ENCODE results near the gene CYSLTR2. TPM values are rescaled to one million over a fixed set of nuclear protein-coding genes. Genes with fewer than 3 reads are reported as not detected.

CYSLTR2 gene
- polyA plus RNA-seq = 1 to 10 TPM in 2 of 4 donors, under 1 TPM in 1, not detected in 1; 0.27 to 1.6 (median 1.4) TPM
- long read RNA-seq, donor 1 = 0 reads
- long read RNA-seq, donor 2, full-length matches to known transcripts = 3 of 3 reads
- long read RNA-seq, donor 2, partial matches to known transcripts = 0 of 3 reads
- long read RNA-seq, donor 2, other reads (novel, unspliced or antisense) = 0 of 3 reads
- long read RNA-seq, donor 3, full-length matches to known transcripts = 3 of 3 reads
- long read RNA-seq, donor 3, partial matches to known transcripts = 0 of 3 reads
- long read RNA-seq, donor 3, other reads (novel, unspliced or antisense) = 0 of 3 reads
- long read RNA-seq, donor 4 = 0 reads
- long read RNA-seq, donor 5 = 0 reads
- long read RNA-seq, donor 6, full-length matches to known transcripts = 3 of 3 reads
- long read RNA-seq, donor 6, partial matches to known transcripts = 0 of 3 reads
- long read RNA-seq, donor 6, other reads (novel, unspliced or antisense) = 0 of 3 reads
- long read RNA-seq, donor 7 = 0 reads
- long read RNA-seq, donor 8 = 0 reads
- long read RNA-seq, donor 9, full-length matches to known transcripts = 2 of 2 reads
- long read RNA-seq, donor 9, partial matches to known transcripts = 0 of 2 reads
- long read RNA-seq, donor 9, other reads (novel, unspliced or antisense) = 0 of 2 reads
- long read RNA-seq, donor 10, full-length matches to known transcripts = 2 of 2 reads
- long read RNA-seq, donor 10, partial matches to known transcripts = 0 of 2 reads
- long read RNA-seq, donor 10, other reads (novel, unspliced or antisense) = 0 of 2 reads

GRCh38 chr13:48653472-48653939 lies at the start of gene CYSLTR2:
Gene CYSLTR2 (plus strand): TSS chr13:48653929. CDS start chr13:48706818, 52,889 bp downstream.
- Histone ChIP-seq H3K27ac (ENCODE audit: low read depth in 1 of 3, low read length in 2 of 3) (peak within 1 kb of the TSS in 2 of 3 donors; percentile 5 to 82), H3K4me1 (ENCODE audit: control insufficient read depth in 3 of 3, insufficient read depth in 2 of 3, low read depth in 1 of 3, low read length in 2 of 3) (peaks cover 0 to 21% (median 3%) of the 10 kb centered on the region in 3 donors), H3K4me3 (ENCODE audit: low read depth in 1 of 3, low read length in 3 of 3) (no peak within 1 kb of the TSS), H3K27me3 (ENCODE audit: control insufficient read depth in 3 of 3, insufficient read depth in 3 of 3, low read length in 3 of 3) (no peaks in the 10 kb centered on the region), H3K9me3 (ENCODE audit: control insufficient read depth in 2 of 2, insufficient read depth in 1 of 2, low read depth in 1 of 2, low read length in 1 of 2) (no peaks in the 10 kb centered on the region), H3K36me3 (ENCODE audit: control insufficient read depth in 3 of 3, insufficient read depth in 2 of 3, low read depth in 1 of 3, low read length in 3 of 3) (no peaks in the 10 kb centered on the region)
- WGBS, 3 donors = 17 to 63% (median 58%) methylated on average over 1 of the region's 1 CpG
- peak; percentile 18 to 60 for DNase-seq
- no peak for FAIRE-seq

GRCh38 chr13:48615049-48615448 lies 38.7 kb upstream of the CYSLTR2 start:
- H3K27ac ChIP-seq (ENCODE audit: low read depth in 1 of 3, low read length in 2 of 3) = no peak overlapping the region
- no peaks in the 10 kb centered on the region for H3K4me1 ChIP-seq (ENCODE audit: control insufficient read depth in 3 of 3, insufficient read depth in 2 of 3, low read depth in 1 of 3, low read length in 2 of 3)
- FAIRE-seq (no peak), DNase-seq (no peak)
- H3K27me3 ChIP-seq (ENCODE audit: control insufficient read depth in 3 of 3, insufficient read depth in 3 of 3, low read length in 3 of 3) = no peaks in the 10 kb centered on the region
- peaks cover 0 to 26% of the 10 kb centered on the region in 2 donors for H3K9me3 ChIP-seq (ENCODE audit: control insufficient read depth in 2 of 2, insufficient read depth in 1 of 2, low read depth in 1 of 2, low read length in 1 of 2)
- H3K4me3 ChIP-seq (ENCODE audit: low read depth in 1 of 3, low read length in 3 of 3) = no peak overlapping the region
- H3K36me3 ChIP-seq (ENCODE audit: control insufficient read depth in 3 of 3, insufficient read depth in 2 of 3, low read depth in 1 of 3, low read length in 3 of 3) = no peaks in the 10 kb centered on the region
- WGBS, 3 donors = 71 to 83% (median 80%) methylated on average over 2 of the region's 2 CpGs

GRCh38 chr13:48618937-48619336 lies 34.8 kb upstream of the CYSLTR2 start:
- no peak overlapping the region for H3K27ac ChIP-seq (ENCODE audit: low read depth in 1 of 3, low read length in 2 of 3)
- peaks cover 0 to 45% of the 10 kb centered on the region in 2 donors for H3K9me3 ChIP-seq (ENCODE audit: control insufficient read depth in 2 of 2, insufficient read depth in 1 of 2, low read depth in 1 of 2, low read length in 1 of 2)
- H3K4me3 ChIP-seq (ENCODE audit: low read depth in 1 of 3, low read length in 3 of 3) = no peak overlapping the region
- H3K4me1 ChIP-seq (ENCODE audit: control insufficient read depth in 3 of 3, insufficient read depth in 2 of 3, low read depth in 1 of 3, low read length in 2 of 3) = no peaks in the 10 kb centered on the region
- no peak for DNase-seq
- FAIRE-seq = no peak
- no peaks in the 10 kb centered on the region for H3K27me3 ChIP-seq (ENCODE audit: control insufficient read depth in 3 of 3, insufficient read depth in 3 of 3, low read length in 3 of 3)
- WGBS, 3 donors = 94 to 98% (median 96%) methylated on average over 3 of the region's 3 CpGs
- no peaks in the 10 kb centered on the region for H3K36me3 ChIP-seq (ENCODE audit: control insufficient read depth in 3 of 3, insufficient read depth in 2 of 3, low read depth in 1 of 3, low read length in 3 of 3)

GRCh38 chr13:48621056-48621455 lies 32.7 kb upstream of the CYSLTR2 start:
- no peak overlapping the region for H3K4me3 ChIP-seq (ENCODE audit: low read depth in 1 of 3, low read length in 3 of 3)
- no peaks in the 10 kb centered on the region for H3K36me3 ChIP-seq (ENCODE audit: control insufficient read depth in 3 of 3, insufficient read depth in 2 of 3, low read depth in 1 of 3, low read length in 3 of 3)
- 26 to 42% (median 26%) methylated on average over 3 of the region's 3 CpGs for WGBS, 3 donors
- H3K27me3 ChIP-seq (ENCODE audit: control insufficient read depth in 3 of 3, insufficient read depth in 3 of 3, low read length in 3 of 3) = no peaks in the 10 kb centered on the region
- DNase-seq (no peak), FAIRE-seq (no peak)
- no peak overlapping the region for H3K27ac ChIP-seq (ENCODE audit: low read depth in 1 of 3, low read length in 2 of 3)
- H3K4me1 ChIP-seq (ENCODE audit: control insufficient read depth in 3 of 3, insufficient read depth in 2 of 3, low read depth in 1 of 3, low read length in 2 of 3) = peaks cover 0 to 13% (median 0%) of the 10 kb centered on the region in 3 donors
- peaks cover 0 to 45% of the 10 kb centered on the region in 2 donors for H3K9me3 ChIP-seq (ENCODE audit: control insufficient read depth in 2 of 2, insufficient read depth in 1 of 2, low read depth in 1 of 2, low read length in 1 of 2)

- WGBS, 3 donors = 82 to 93% (median 87%) methylated on average over 4 of the region's 4 CpGs
- Histone ChIP-seq H3K4me3 (ENCODE audit: low read depth in 1 of 3, low read length in 3 of 3) (no peak overlapping the region), H3K36me3 (ENCODE audit: control insufficient read depth in 3 of 3, insufficient read depth in 2 of 3, low read depth in 1 of 3, low read length in 3 of 3) (no peaks in the 10 kb centered on the region), H3K4me1 (ENCODE audit: control insufficient read depth in 3 of 3, insufficient read depth in 2 of 3, low read depth in 1 of 3, low read length in 2 of 3) (peaks cover 0 to 34% (median 0%) of the 10 kb centered on the region in 3 donors), H3K27ac (ENCODE audit: low read depth in 1 of 3, low read length in 2 of 3) (no peak overlapping the region), H3K9me3 (ENCODE audit: control insufficient read depth in 2 of 2, insufficient read depth in 1 of 2, low read depth in 1 of 2, low read length in 1 of 2) (peaks cover 0 to 42% of the 10 kb centered on the region in 2 donors), H3K27me3 (ENCODE audit: control insufficient read depth in 3 of 3, insufficient read depth in 3 of 3, low read length in 3 of 3) (no peaks in the 10 kb centered on the region)
- FAIRE-seq = no peak
- no peak for DNase-seq
Measured at GRCh38 chr13:48624016-48624415, 29.7 kb upstream of the CYSLTR2 start.

- peaks cover 0 to 42% (median 0%) of the 10 kb centered on the region in 3 donors for H3K4me1 ChIP-seq (ENCODE audit: control insufficient read depth in 3 of 3, insufficient read depth in 2 of 3, low read depth in 1 of 3, low read length in 2 of 3)
- WGBS, 3 donors = 69 to 78% (median 73%) methylated on average over 4 of the region's 4 CpGs
- H3K27ac ChIP-seq (ENCODE audit: low read depth in 1 of 3, low read length in 2 of 3) = peak overlapping the region in 1 of 3 donors; percentile 94
- peaks cover 0 to 34% of the 10 kb centered on the region in 2 donors for H3K9me3 ChIP-seq (ENCODE audit: control insufficient read depth in 2 of 2, insufficient read depth in 1 of 2, low read depth in 1 of 2, low read length in 1 of 2)
- no peak overlapping the region for H3K4me3 ChIP-seq (ENCODE audit: low read depth in 1 of 3, low read length in 3 of 3)
- no peaks in the 10 kb centered on the region for H3K36me3 ChIP-seq (ENCODE audit: control insufficient read depth in 3 of 3, insufficient read depth in 2 of 3, low read depth in 1 of 3, low read length in 3 of 3)
- no peak for DNase-seq
- no peaks in the 10 kb centered on the region for H3K27me3 ChIP-seq (ENCODE audit: control insufficient read depth in 3 of 3, insufficient read depth in 3 of 3, low read length in 3 of 3)
- FAIRE-seq = no peak
Measured at GRCh38 chr13:48624858-48625257, 28.9 kb upstream of the CYSLTR2 start.

GRCh38 chr13:48625413-48626076 lies 28.2 kb upstream of the CYSLTR2 start:
- Histone ChIP-seq H3K9me3 (ENCODE audit: control insufficient read depth in 2 of 2, insufficient read depth in 1 of 2, low read depth in 1 of 2, low read length in 1 of 2) (peaks cover 0 to 28% of the 10 kb centered on the region in 2 donors), H3K4me1 (ENCODE audit: control insufficient read depth in 3 of 3, insufficient read depth in 2 of 3, low read depth in 1 of 3, low read length in 2 of 3) (peaks cover 0 to 49% (median 0%) of the 10 kb centered on the region in 3 donors), H3K36me3 (ENCODE audit: control insufficient read depth in 3 of 3, insufficient read depth in 2 of 3, low read depth in 1 of 3, low read length in 3 of 3) (no peaks in the 10 kb centered on the region), H3K4me3 (ENCODE audit: low read depth in 1 of 3, low read length in 3 of 3) (no peak overlapping the region), H3K27ac (ENCODE audit: low read depth in 1 of 3, low read length in 2 of 3) (peak overlapping the region in 1 of 3 donors; percentile 94), H3K27me3 (ENCODE audit: control insufficient read depth in 3 of 3, insufficient read depth in 3 of 3, low read length in 3 of 3) (no peaks in the 10 kb centered on the region)
- 67 to 74% (median 70%) methylated on average over 4 of the region's 4 CpGs for WGBS, 3 donors
- FAIRE-seq (no peak), DNase-seq (peak in 1 of 2 donors; percentile 75)

GRCh38 chr13:48626077-48626449 lies 27.7 kb upstream of the CYSLTR2 start:
- no peak overlapping the region for H3K4me3 ChIP-seq (ENCODE audit: low read depth in 1 of 3, low read length in 3 of 3)
- no peaks in the 10 kb centered on the region for H3K36me3 ChIP-seq (ENCODE audit: control insufficient read depth in 3 of 3, insufficient read depth in 2 of 3, low read depth in 1 of 3, low read length in 3 of 3)
- H3K27ac ChIP-seq (ENCODE audit: low read depth in 1 of 3, low read length in 2 of 3) = peak overlapping the region in 1 of 3 donors; percentile 94
- peaks cover 0 to 49% (median 0%) of the 10 kb centered on the region in 3 donors for H3K4me1 ChIP-seq (ENCODE audit: control insufficient read depth in 3 of 3, insufficient read depth in 2 of 3, low read depth in 1 of 3, low read length in 2 of 3)
- no peaks in the 10 kb centered on the region for H3K27me3 ChIP-seq (ENCODE audit: control insufficient read depth in 3 of 3, insufficient read depth in 3 of 3, low read length in 3 of 3)
- peaks cover 0 to 22% of the 10 kb centered on the region in 2 donors for H3K9me3 ChIP-seq (ENCODE audit: control insufficient read depth in 2 of 2, insufficient read depth in 1 of 2, low read depth in 1 of 2, low read length in 1 of 2)
- DNase-seq (peak in 1 of 2 donors; percentile 75), FAIRE-seq (no peak)
- 5 to 16% (median 12%) methylated on average over 1 of the region's 1 CpG for WGBS, 3 donors
